WTC11 (cell line): ENCODE data around the gene TRMT44. TPM values are rescaled to one million over a fixed set of nuclear protein-coding genes. Genes with fewer than 3 reads are reported as not detected.
"Not testable (repeated sequence)": the region's sequence is repeated elsewhere in the genome, so short reads cannot be mapped to it uniquely, and the experiment has no call there.

Source experiments
- ATAC-seq: fragments of 200-7000 bp; cut with Tn5 transposase; 2 replicates; pipeline ENCODE4 v1.10.0; 2021; ENCODE audit warnings: mild to moderate bottlenecking, moderate library complexity
- CTCF ChIA-PET: fragments of 300-600 bp; sonication (Branson Sonifier 250); formaldehyde crosslinking; loops from one replicate; lab custom pipeline; 2021; ENCODE audit warnings: antibody characterized with exemption; lab: Charles Lee
- POLR2A ChIA-PET: fragments of 350-600 bp; sonication (Branson Sonifier 250); formaldehyde crosslinking; loops from one replicate; lab custom pipeline; 2021; ENCODE audit warnings: antibody characterized with exemption; lab: Charles Lee
- DNase-seq: peaks from one replicate; pipeline ENCODE4 v3.0.0; 2021; ENCODE audit warnings: low spot score
- H3K27ac Mint-ChIP-seq: 2 replicates; pipeline ENCODE4 v1.8.0; 2021; ENCODE audit warnings: mixed read lengths
- H3K27me3 Mint-ChIP-seq: 2 replicates; pipeline ENCODE4 v1.8.0; 2021; ENCODE audit warnings: low read depth, mild to moderate bottlenecking, moderate library complexity, mixed read lengths
- H3K36me3 Mint-ChIP-seq: 2 replicates; pipeline ENCODE4 v1.8.0; 2021; ENCODE audit warnings: mixed read lengths
- H3K4me1 Mint-ChIP-seq: 2 replicates; pipeline ENCODE4 v1.8.0; 2022; ENCODE audit warnings: mixed read lengths
- H3K4me3 Mint-ChIP-seq: 2 replicates; pipeline ENCODE4 v1.8.0; 2021; ENCODE audit warnings: mild to moderate bottlenecking, moderate library complexity, mixed read lengths
- H3K9me3 Mint-ChIP-seq: 2 replicates; pipeline ENCODE4 v1.8.0; 2021; ENCODE audit warnings: mixed read lengths
- JUN ChIP-seq: sonication (generic); formaldehyde crosslinking; IDR thresholded peaks from 2 replicates; pipeline ENCODE4 v1.8.0; 2023; ENCODE audit warnings: mild to moderate bottlenecking, missing genetic modification reagents
- MLX ChIP-seq: sonication (generic); formaldehyde crosslinking; IDR thresholded peaks from 2 replicates; pipeline ENCODE4 v1.8.1; 2023; ENCODE audit warnings: mild to moderate bottlenecking, missing genetic modification reagents, moderate library complexity
- MYBL2 ChIP-seq: sonication (generic); formaldehyde crosslinking; IDR thresholded peaks from 2 replicates; pipeline ENCODE4 v1.8.1; 2023; ENCODE audit warnings: mild to moderate bottlenecking, moderate library complexity, missing genetic modification reagents
- RELA ChIP-seq: sonication (generic); formaldehyde crosslinking; IDR thresholded peaks from 2 replicates; pipeline ENCODE4 v1.8.1; 2022; ENCODE audit warnings: missing genetic modification reagents, mild to moderate bottlenecking, borderline replicate concordance
- SP1 ChIP-seq: sonication (generic); formaldehyde crosslinking; conservative IDR thresholded peaks from 2 replicates; pipeline ENCODE4 v1.8.1; 2022; ENCODE audit warnings: missing genetic modification reagents
- TCF7 ChIP-seq: sonication (generic); formaldehyde crosslinking; IDR thresholded peaks from 2 replicates; pipeline ENCODE4 v1.8.0; 2022; ENCODE audit warnings: mild to moderate bottlenecking, low read depth, missing genetic modification reagents, moderate library complexity
- ZNF263 ChIP-seq: sonication (generic); formaldehyde crosslinking; IDR thresholded peaks from 2 replicates; pipeline ENCODE4 v1.8.1; 2022; ENCODE audit warnings: low read depth, mild to moderate bottlenecking, moderate library complexity, missing genetic modification reagents
- ZNF281 ChIP-seq: sonication (generic); formaldehyde crosslinking; IDR thresholded peaks from 2 replicates; pipeline ENCODE4 v1.8.0; 2023; ENCODE audit warnings: mild to moderate bottlenecking, missing genetic modification reagents
- ZNF317 ChIP-seq: sonication (generic); formaldehyde crosslinking; IDR thresholded peaks from 2 replicates; pipeline ENCODE4 v1.8.1; 2023; ENCODE audit warnings: low read depth, mild to moderate bottlenecking, moderate library complexity, missing genetic modification reagents, borderline replicate concordance
- ZNF423 ChIP-seq: fragments of 250-450 bp; sonication (Bioruptor Pico); IDR thresholded peaks from 2 replicates; pipeline ENCODE4 v2.1.2; 2022; ENCODE audit warnings: mild to moderate bottlenecking, moderate library complexity
- ZNF425 ChIP-seq: fragments of 250-450 bp; sonication (Bioruptor Pico); conservative IDR thresholded peaks from 2 replicates; pipeline ENCODE4 v1.9.0; 2021; ENCODE audit warnings: mild to moderate bottlenecking
- total RNA-seq: library from RNA; stranded (reverse); gene quantifications from 3 replicates; pipeline ENCODE4 v1.2.3, GENCODE V29; 2021

Gene TRMT44
- total RNA-seq, 1 experiment from 2014 or later, result 28.4 TPM

- TF ChIP-seq ZNF281 (CRISPR knock-in tag), result no peak
- TF ChIP-seq, all 79 proteins: peak for 0
These were observed 38.5 kb downstream of the TRMT44 start (continued) for GRCh38 chr4:8478801-8479744.

- TF ChIP-seq MLX (CRISPR knock-in tag) (no peak), JUN (CRISPR knock-in tag) (no peak), SP1 (CRISPR knock-in tag) (no peak), ZNF317 (CRISPR knock-in tag) (no peak), MYBL2 (CRISPR knock-in tag) (no peak), ZNF423 (CRISPR knock-in tag) (no peak), TCF7 (CRISPR knock-in tag) (no peak)
These were observed 39.6 kb downstream of the TRMT44 start for GRCh38 chr4:8480221-8480620.

GRCh38 chr4:8486643-8487042, 46.1 kb downstream of the TRMT44 start:
- CTCF ChIA-PET, H3K4me3 Mint-ChIP-seq, H3K27ac Mint-ChIP-seq, ATAC-seq, DNase-seq, POLR2A ChIA-PET: not testable (repeated sequence)
- Mint-ChIP-seq H3K9me3 (peaks cover 60% of the 10 kb centered on the region), H3K27me3 (peaks cover 13% of the 10 kb centered on the region), H3K4me1 (peaks cover 15% of the 10 kb centered on the region), H3K36me3 (peaks cover 64% of the 10 kb centered on the region)

More at GRCh38 chr4:8480221-8480620, 39.6 kb downstream of the TRMT44 start:
- H3K27me3 Mint-ChIP-seq, result no peaks in the 10 kb centered on the region
- ATAC-seq (no peak), DNase-seq (no peak)
- CTCF ChIA-PET, result no interaction called here
- H3K9me3 Mint-ChIP-seq, result peaks cover 6% of the 10 kb centered on the region
- H3K4me1 Mint-ChIP-seq, result peaks cover 22% of the 10 kb centered on the region
- POLR2A ChIA-PET, result no interaction called here
- no peak overlapping the region for H3K4me3 Mint-ChIP-seq
- no peak overlapping the region for H3K27ac Mint-ChIP-seq
- peaks cover 24% of the 10 kb centered on the region for H3K36me3 Mint-ChIP-seq

GRCh38 chr4:8488791-8489369, 48.3 kb downstream of the TRMT44 start:
- ChIA-PET POLR2A (no interaction called here), CTCF (interaction anchor here (1.0 kb wide), 1 partner anchor 118 kb away, joined by 3 read pairs; no protein-coding TSS in a partner anchor)
- H3K36me3 Mint-ChIP-seq, result peaks cover 75% of the 10 kb centered on the region
- peaks cover 66% of the 10 kb centered on the region for H3K9me3 Mint-ChIP-seq
- H3K27me3 Mint-ChIP-seq, result peaks cover 13% of the 10 kb centered on the region
- H3K4me1 Mint-ChIP-seq, result peaks cover 31% of the 10 kb centered on the region
- no peak overlapping the region for H3K27ac Mint-ChIP-seq
- ATAC-seq (no peak), DNase-seq (no peak)
- H3K4me3 Mint-ChIP-seq, result no peak overlapping the region
- TF ChIP-seq ZNF263 (CRISPR knock-in tag), result no peak
- TF ChIP-seq RELA, result no peak
- no peak for TF ChIP-seq ZNF425 (CRISPR knock-in tag)

GRCh38 chr4:8491478-8491877, 50.9 kb downstream of the TRMT44 start:
- peaks cover 71% of the 10 kb centered on the region for H3K9me3 Mint-ChIP-seq
- H3K4me3 Mint-ChIP-seq, DNase-seq, POLR2A ChIA-PET, ATAC-seq, H3K27ac Mint-ChIP-seq: not testable (repeated sequence)
- CTCF ChIA-PET, result interaction anchor here (1.2 to 1.4 kb wide), 3 partner anchors 104 to 116 kb away, joined by 3 to 5 read pairs (median 4); no protein-coding TSS in a partner anchor
- H3K36me3 Mint-ChIP-seq, result peaks cover 81% of the 10 kb centered on the region
- peaks cover 53% of the 10 kb centered on the region for H3K4me1 Mint-ChIP-seq
- peaks cover 11% of the 10 kb centered on the region for H3K27me3 Mint-ChIP-seq
